Neural progenitor cell (in vitro differentiated cells): ENCODE data around the gene RUNX3. TPM values are rescaled to one million over a fixed set of nuclear protein-coding genes. Genes with fewer than 3 reads are reported as not detected.

Source experiments
- DNase-seq: peaks from one replicate; pipeline ENCODE4 v3.0.0-alpha.2; 2016; ENCODE audit warnings: low spot score
- H2AFZ ChIP-seq: fragments of 200-600 bp; sonication (generic); replicated peaks from 2 replicates; pipeline ENCODE4 v1.6.1; 2016; ENCODE audit warnings: antibody characterized with exemption
- H3F3A ChIP-seq: fragments of 200-600 bp; sonication (generic); 2 replicates; pipeline ENCODE4 v1.6.1; 2016; ENCODE audit warnings: antibody characterized with exemption, low read depth
- H3K27ac ChIP-seq: fragments of 200-600 bp; sonication (generic); 2 replicates; pipeline ENCODE4 v1.5.1; 2016; ENCODE audit warnings: mild to moderate bottlenecking
- H3K27me3 ChIP-seq: fragments of 200-600 bp; sonication (generic); 2 replicates; pipeline ENCODE4 v1.6.1; 2016; ENCODE audit warnings: mild to moderate bottlenecking, moderate library complexity
- H3K36me3 ChIP-seq: fragments of 200-600 bp; sonication (generic); 2 replicates; pipeline ENCODE4 v1.5.1; 2016
- H3K4me1 ChIP-seq: fragments of 200-600 bp; sonication (generic); 2 replicates; pipeline ENCODE4 v1.6.1; 2016; ENCODE audit warnings: mixed run types
- H3K4me2 ChIP-seq: fragments of 200-600 bp; sonication (generic); 2 replicates; pipeline ENCODE4 v1.6.1; 2016
- H3K4me3 ChIP-seq: fragments of 200-600 bp; sonication (generic); 2 replicates; pipeline ENCODE4 v1.5.1; 2016
- H3K79me2 ChIP-seq: fragments of 200-600 bp; sonication (generic); 2 replicates; pipeline ENCODE4 v1.6.1; 2016; ENCODE audit warnings: low read depth
- H3K9ac ChIP-seq: fragments of 200-600 bp; sonication (generic); 2 replicates; pipeline ENCODE4 v1.6.1; 2016
- H3K9me3 ChIP-seq: fragments of 200-600 bp; sonication (generic); 2 replicates; pipeline ENCODE4 v1.5.1; 2016; ENCODE audit warnings: low read depth
- H4K20me1 ChIP-seq: fragments of 200-600 bp; sonication (generic); 2 replicates; pipeline ENCODE4 v1.6.1; 2016; ENCODE audit warnings: low read depth
- H3K27ac Mint-ChIP-seq: 3 replicates; pipeline ENCODE4 v1.8.0; 2021; ENCODE audit warnings: mixed read lengths
- H3K27me3 Mint-ChIP-seq: 2 replicates; pipeline ENCODE4 v1.8.0; 2022; ENCODE audit warnings: low read depth, mild to moderate bottlenecking, inconsistent platforms, moderate library complexity, mixed read lengths; ENCODE audit not compliant: insufficient read depth
- H3K36me3 Mint-ChIP-seq: 3 replicates; pipeline ENCODE4 v1.8.0; 2021; ENCODE audit warnings: mixed read lengths
- H3K4me1 Mint-ChIP-seq: 3 replicates; pipeline ENCODE4 v1.8.0; 2021; ENCODE audit warnings: mixed read lengths
- H3K4me3 Mint-ChIP-seq: 3 replicates; pipeline ENCODE4 v1.8.0; 2021; ENCODE audit warnings: mild to moderate bottlenecking, moderate library complexity, mixed read lengths
- H3K9me3 Mint-ChIP-seq: 3 replicates; pipeline ENCODE4 v1.8.0; 2020; ENCODE audit warnings: mixed read lengths
- CTCF ChIP-seq: fragments of 200-600 bp; sonication (generic); IDR thresholded peaks from 2 replicates; pipeline ENCODE4 v1.5.1; 2017; ENCODE audit warnings: antibody characterized with exemption, mild to moderate bottlenecking
- EZH2 ChIP-seq: fragments of 200-600 bp; sonication (generic); IDR thresholded peaks from 2 replicates; pipeline ENCODE4 v1.6.1; 2017; ENCODE audit warnings: antibody characterized with exemption, mild to moderate bottlenecking, moderate library complexity
- EZH2phosphoT487 ChIP-seq: fragments of 200-600 bp; sonication (generic); IDR thresholded peaks from 2 replicates; pipeline ENCODE4 v1.6.1; 2017; ENCODE audit warnings: antibody characterized with exemption
- total RNA-seq: library from RNA; depleted of rRNA; stranded (reverse); fragments of >200 nt; gene quantifications from 2 replicates; pipeline ENCODE4 v1.2.3, GENCODE V29; 2015; ENCODE audit warnings: low replicate concordance

Gene RUNX3
- total RNA-seq, 1 donor from 2014 or later = not detected

DNA sequence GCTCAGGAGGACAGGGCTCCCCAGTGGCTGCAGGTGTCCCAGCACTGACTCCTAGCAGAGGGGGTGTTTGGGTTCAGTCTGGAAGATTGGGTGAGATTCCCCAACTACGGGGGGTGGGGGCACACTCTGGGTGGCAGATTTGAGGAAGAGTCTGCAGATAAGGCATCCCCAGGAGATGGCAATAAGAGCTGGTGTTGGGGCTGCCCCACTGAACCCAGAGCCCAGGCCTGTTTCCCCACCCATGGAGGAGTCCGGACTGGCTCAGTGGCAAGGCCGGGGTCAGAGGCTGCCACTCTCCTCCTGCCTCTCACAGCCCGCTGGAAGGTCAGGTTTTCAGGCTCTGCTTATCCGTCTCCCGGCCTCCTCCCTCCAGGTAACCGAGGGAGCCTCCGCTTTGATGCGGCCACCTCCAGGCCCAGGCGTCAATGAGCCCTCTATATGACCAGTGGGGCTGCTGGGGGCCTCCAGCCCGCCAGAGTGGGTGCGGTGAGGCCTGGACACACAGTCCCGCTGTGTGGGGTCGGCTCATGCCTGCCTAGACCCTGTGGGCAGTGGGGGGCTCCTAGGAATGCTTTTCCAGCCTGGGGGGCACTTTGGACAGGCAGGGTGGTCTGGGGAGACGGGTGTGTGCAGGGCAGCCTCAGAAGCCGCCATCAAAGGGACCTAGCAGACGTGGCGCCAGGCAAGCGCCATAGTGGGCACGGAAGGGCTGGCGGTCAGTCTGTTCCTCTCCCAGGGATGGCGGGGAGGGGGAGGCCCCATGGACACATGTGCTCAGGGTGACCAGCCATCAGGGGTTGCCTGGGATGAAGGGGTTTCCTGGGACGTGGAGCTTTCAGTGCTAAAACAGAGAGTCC, 28.9 kb upstream of the RUNX3 start:
- H2AFZ ChIP-seq = no peak overlapping the region
- H3K36me3 ChIP-seq = no peaks in the 10 kb centered on the region
- no peaks in the 10 kb centered on the region for H3K79me2 ChIP-seq
- H3K4me1 ChIP-seq = no peaks in the 10 kb centered on the region
- H3K27ac ChIP-seq = no peak overlapping the region
- no peaks in the 10 kb centered on the region for H3F3A ChIP-seq
- no peak for DNase-seq
- no peak overlapping the region for H3K9ac ChIP-seq
- no peaks in the 10 kb centered on the region for H3K9me3 ChIP-seq
- H3K27me3 Mint-ChIP-seq = peaks cover 2% of the 10 kb centered on the region
- no peaks in the 10 kb centered on the region for H4K20me1 ChIP-seq
- H3K27me3 ChIP-seq = no peaks in the 10 kb centered on the region
- TF ChIP-seq EZH2phosphoT487 = no peak
- TF ChIP-seq CTCF = no peak
- no peak for TF ChIP-seq EZH2
- no peak overlapping the region for H3K4me3 ChIP-seq
- H3K4me2 ChIP-seq = no peak overlapping the region
- no peaks in the 10 kb centered on the region for H3K9me3 Mint-ChIP-seq
- H3K36me3 Mint-ChIP-seq = no peaks in the 10 kb centered on the region
- peaks cover 3% of the 10 kb centered on the region for H3K4me1 Mint-ChIP-seq
- no peak overlapping the region for H3K4me3 Mint-ChIP-seq
- H3K27ac Mint-ChIP-seq = no peak overlapping the region

- Histone ChIP-seq H3K36me3 (no peaks in the 10 kb centered on the region), H3K4me1 (no peaks in the 10 kb centered on the region), H3K4me2 (no peak overlapping the region), H3K79me2 (no peaks in the 10 kb centered on the region), H3F3A (no peaks in the 10 kb centered on the region), H3K27me3 (no peaks in the 10 kb centered on the region), H2AFZ (no peak overlapping the region), H3K9ac (no peak overlapping the region), H3K27ac (no peak overlapping the region), H3K4me3 (no peak overlapping the region), H4K20me1 (no peaks in the 10 kb centered on the region), H3K9me3 (no peaks in the 10 kb centered on the region)
- Mint-ChIP-seq H3K27ac (no peak overlapping the region), H3K9me3 (no peaks in the 10 kb centered on the region), H3K4me3 (no peak overlapping the region), H3K4me1 (peaks cover under 1% of the 10 kb centered on the region), H3K36me3 (no peaks in the 10 kb centered on the region), H3K27me3 (peaks cover 2% of the 10 kb centered on the region)
- no peak for DNase-seq
- TF ChIP-seq EZH2 (no peak), CTCF (no peak), EZH2phosphoT487 (no peak)
These were observed 28.0 kb upstream of the RUNX3 start for GRCh38 chr1:24957808-24958752.

DNA sequence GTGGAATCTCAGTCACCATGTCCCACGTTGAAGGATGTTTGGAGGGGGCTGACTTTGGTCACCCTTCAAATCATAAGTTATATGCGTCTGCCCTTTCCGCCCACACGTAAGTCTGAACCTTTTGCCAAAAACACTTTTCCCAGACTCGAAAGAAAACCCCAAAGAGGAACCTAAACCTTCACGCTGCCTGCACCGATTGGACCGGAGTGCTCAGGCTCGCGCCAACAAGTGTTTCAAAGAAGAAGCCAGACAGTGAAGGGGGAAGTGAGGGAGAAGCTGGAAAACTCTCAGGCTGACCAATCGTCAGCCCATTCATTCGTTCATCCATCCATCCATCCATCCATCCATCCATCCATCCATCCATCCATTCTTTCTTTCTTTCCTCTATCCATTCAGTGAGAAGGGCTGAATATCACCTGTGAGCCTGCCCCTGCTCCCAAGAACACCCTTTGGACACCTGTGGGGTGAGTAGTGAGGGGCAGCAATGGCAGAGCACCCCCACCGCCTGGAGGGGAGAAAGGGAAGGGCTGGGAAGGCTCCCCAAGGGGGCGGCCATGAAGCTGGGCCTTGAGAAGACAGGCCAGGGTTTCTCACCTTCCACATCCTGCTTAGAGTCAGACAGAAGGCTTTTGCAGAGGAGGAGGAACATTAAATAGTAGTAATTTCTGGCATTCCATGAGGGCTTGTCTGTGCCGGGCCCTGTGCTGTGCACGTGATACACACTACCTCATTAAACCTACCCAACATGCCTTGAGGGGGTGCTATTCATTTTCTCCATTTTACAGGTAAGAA, 27.1 kb upstream of the RUNX3 start:
- no peak overlapping the region for H3K4me3 ChIP-seq
- Mint-ChIP-seq H3K9me3 (no peaks in the 10 kb centered on the region), H3K27me3 (peaks cover 2% of the 10 kb centered on the region), H3K4me3 (no peak overlapping the region), H3K36me3 (no peaks in the 10 kb centered on the region), H3K4me1 (no peaks in the 10 kb centered on the region), H3K27ac (no peak overlapping the region)
- H3K9ac ChIP-seq = no peak overlapping the region
- H3K36me3 ChIP-seq = no peaks in the 10 kb centered on the region
- DNase-seq = no peak
- no peaks in the 10 kb centered on the region for H3K4me1 ChIP-seq
- H2AFZ ChIP-seq = no peak overlapping the region
- H3K4me2 ChIP-seq = no peak overlapping the region
- no peaks in the 10 kb centered on the region for H3K27me3 ChIP-seq
- H3K79me2 ChIP-seq = no peaks in the 10 kb centered on the region
- H4K20me1 ChIP-seq = no peaks in the 10 kb centered on the region
- no peaks in the 10 kb centered on the region for H3K9me3 ChIP-seq
- no peaks in the 10 kb centered on the region for H3F3A ChIP-seq
- TF ChIP-seq EZH2phosphoT487 = no peak
- no peak for TF ChIP-seq EZH2
- no peak for TF ChIP-seq CTCF
- H3K27ac ChIP-seq = no peak overlapping the region
